ENCODE results near the gene GPC6.

The GPC6 gene

DNA sequence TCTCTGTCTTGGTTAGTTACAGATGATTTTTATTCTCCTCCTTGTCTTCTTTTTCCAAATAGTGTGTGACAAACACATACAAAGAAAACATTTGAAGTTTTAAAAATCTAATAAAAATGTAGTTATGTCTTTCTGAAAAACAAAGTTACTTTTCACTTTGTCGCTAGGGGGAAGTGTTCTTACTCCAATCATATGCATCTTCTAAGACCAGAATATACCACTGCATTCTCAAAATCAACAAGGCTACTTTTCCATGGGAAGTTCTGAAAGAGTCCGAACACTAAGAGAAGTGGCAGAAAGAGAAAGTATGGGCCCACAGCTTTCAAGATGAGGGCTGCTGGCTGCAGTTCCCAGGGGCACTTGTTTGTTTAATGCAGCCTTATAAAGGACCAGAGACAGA lies 1043.9 kb downstream of the GPC6 start:
- TF ChIP-seq, protein P1, sequence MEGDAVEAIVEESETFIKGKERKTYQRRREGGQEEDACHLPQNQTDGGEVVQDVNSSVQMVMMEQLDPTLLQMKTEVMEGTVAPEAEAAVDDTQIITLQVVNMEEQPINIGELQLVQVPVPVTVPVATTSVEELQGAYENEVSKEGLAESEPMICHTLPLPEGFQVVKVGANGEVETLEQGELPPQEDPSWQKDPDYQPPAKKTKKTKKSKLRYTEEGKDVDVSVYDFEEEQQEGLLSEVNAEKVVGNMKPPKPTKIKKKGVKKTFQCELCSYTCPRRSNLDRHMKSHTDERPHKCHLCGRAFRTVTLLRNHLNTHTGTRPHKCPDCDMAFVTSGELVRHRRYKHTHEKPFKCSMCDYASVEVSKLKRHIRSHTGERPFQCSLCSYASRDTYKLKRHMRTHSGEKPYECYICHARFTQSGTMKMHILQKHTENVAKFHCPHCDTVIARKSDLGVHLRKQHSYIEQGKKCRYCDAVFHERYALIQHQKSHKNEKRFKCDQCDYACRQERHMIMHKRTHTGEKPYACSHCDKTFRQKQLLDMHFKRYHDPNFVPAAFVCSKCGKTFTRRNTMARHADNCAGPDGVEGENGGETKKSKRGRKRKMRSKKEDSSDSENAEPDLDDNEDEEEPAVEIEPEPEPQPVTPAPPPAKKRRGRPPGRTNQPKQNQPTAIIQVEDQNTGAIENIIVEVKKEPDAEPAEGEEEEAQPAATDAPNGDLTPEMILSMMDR (conservative IDR thresholded peaks at IDR 0.05; ENCODE audit: low read depth, low read length), result no peak
- no peak overlapping the region for H3K4me3 ChIP-seq (ENCODE audit: low read depth, low read length)
- DNase-seq (ENCODE audit: low read depth), result no peak

GRCh38 chr13:94272038-94272437 lies 1045.4 kb downstream of the GPC6 start:
- TF ChIP-seq, protein P1 (conservative IDR thresholded peaks at IDR 0.05; ENCODE audit: low read depth, low read length), result no peak
- DNase-seq (ENCODE audit: low read depth), result peak; percentile 46
- no peak overlapping the region for H3K4me3 ChIP-seq (ENCODE audit: low read depth, low read length)

GRCh38 chr13:94280349-94280748 lies 1053.7 kb downstream of the GPC6 start:
- DNase-seq (ENCODE audit: low read depth), result peak; percentile 39
- TF ChIP-seq, protein P1 (conservative IDR thresholded peaks at IDR 0.05; ENCODE audit: low read depth, low read length), result no peak
- no peak overlapping the region for H3K4me3 ChIP-seq (ENCODE audit: low read depth, low read length)

GRCh38 chr13:94280845-94281244 lies 1054.2 kb downstream of the GPC6 start:
- H3K4me3 ChIP-seq (ENCODE audit: low read depth, low read length), result no peak overlapping the region
- TF ChIP-seq, protein P1 (conservative IDR thresholded peaks at IDR 0.05; ENCODE audit: low read depth, low read length), result no peak
- DNase-seq (ENCODE audit: low read depth), result no peak

DNA sequence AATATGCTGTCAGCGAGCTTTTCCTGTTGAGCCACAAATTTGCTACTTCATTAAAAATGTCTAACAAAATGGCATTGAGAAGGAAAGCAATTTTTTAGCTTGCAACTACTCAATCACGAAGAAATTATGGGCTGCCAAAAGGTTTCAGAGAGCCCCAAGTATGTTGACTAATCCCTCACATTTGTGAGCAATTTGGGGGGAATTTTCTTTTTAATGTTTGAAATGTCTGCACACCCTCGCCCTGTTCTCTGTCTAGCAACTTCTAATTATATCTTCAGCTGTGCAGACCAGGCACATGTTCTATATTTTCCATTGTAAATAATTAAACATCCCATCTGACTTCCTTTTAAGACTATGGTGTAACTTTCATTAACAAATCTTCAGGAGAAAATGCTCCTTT lies 1060.0 kb downstream of the GPC6 start:
- H3K4me3 ChIP-seq (ENCODE audit: low read depth, low read length), result no peak overlapping the region
- TF ChIP-seq, protein P1 (conservative IDR thresholded peaks at IDR 0.05; ENCODE audit: low read depth, low read length), result no peak
- no peak for DNase-seq (ENCODE audit: low read depth)

DNA sequence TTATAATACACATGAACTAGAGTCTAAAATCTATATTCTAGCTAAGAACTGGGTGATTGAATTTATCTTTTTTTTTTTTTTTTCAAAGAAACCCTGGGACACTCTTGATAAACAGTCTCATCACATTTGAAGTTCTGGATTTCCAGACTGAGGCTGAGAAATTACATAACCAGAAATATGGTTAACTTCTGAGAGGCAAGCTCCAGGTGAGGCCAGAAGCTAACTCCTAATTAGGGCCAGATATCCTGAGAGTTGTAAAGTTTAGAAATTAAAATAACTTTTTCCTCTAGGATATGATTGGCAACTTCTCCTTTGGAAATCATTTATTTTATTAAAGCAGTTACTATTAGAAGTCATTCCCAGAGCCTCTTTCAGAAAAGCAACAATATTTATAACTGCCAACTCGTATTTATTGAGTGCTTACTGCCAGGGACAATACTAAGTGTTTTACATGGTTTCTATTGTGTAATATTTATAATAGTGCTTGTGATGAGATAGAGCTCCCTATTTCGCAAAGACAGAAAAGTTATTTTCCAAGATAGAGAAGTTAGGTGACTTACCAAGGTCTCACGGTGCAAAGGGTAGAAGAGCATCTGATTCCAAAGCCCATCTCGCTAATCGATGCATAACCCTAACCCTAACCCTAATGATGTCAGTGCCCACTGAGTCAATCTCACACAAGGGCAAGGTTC lies 1065.2 kb downstream of the GPC6 start:
- TF ChIP-seq, protein P1 (conservative IDR thresholded peaks at IDR 0.05; ENCODE audit: low read depth, low read length), result no peak
- no peak for DNase-seq (ENCODE audit: low read depth)
- H3K4me3 ChIP-seq (ENCODE audit: low read depth, low read length), result no peak overlapping the region

- TF ChIP-seq, protein P1 (conservative IDR thresholded peaks at IDR 0.05; ENCODE audit: low read depth, low read length), result no peak
- no peak overlapping the region for H3K4me3 ChIP-seq (ENCODE audit: low read depth, low read length)
- DNase-seq (ENCODE audit: low read depth), result no peak
Measured at GRCh38 chr13:94292323-94292640, 1065.7 kb downstream of the GPC6 start.

Data from choroid plexus epithelial cell (primary cell).